Posterior vena cava (tissue), 2 donors: ENCODE data around the gene INPP5B. TPM values are rescaled to one million over a fixed set of nuclear protein-coding genes. Genes with fewer than 3 reads are reported as not detected.
A peak's percentile ranks its signal among the peaks of the same experiment; 100 is the strongest.

Experiments
- DNase-seq: peaks from one replicate; pipeline ENCODE4 v3.0.0-alpha.2; 2020; ENCODE audit warnings: low spot score
- intact Hi-C, 2 donors: fragments of 100-400 bp; cut with DNase I; formaldehyde crosslinking; loops; one replicate each; pipeline versions ENCODE4 v1.14.1 to v1.14.2; 2022 to 2023
- total RNA-seq, 2 donors: library from RNA; stranded (reverse); fragmentation: NEBNext Ultra II Directional; extraction: Animal tissue kit (Norgen Biotek cat#: 25700); gene quantifications; one replicate each; pipeline ENCODE4 v1.2.1, GENCODE V29; 2021
- donor health status: DM: yes; HTN: yes; CAD: no.
- donor health status: DM: yes; HTN: yes; CAD: no.

Gene INPP5B
- total RNA-seq, 2 donors from 2014 or later = 28.9 to 31.2 TPM

DNA sequence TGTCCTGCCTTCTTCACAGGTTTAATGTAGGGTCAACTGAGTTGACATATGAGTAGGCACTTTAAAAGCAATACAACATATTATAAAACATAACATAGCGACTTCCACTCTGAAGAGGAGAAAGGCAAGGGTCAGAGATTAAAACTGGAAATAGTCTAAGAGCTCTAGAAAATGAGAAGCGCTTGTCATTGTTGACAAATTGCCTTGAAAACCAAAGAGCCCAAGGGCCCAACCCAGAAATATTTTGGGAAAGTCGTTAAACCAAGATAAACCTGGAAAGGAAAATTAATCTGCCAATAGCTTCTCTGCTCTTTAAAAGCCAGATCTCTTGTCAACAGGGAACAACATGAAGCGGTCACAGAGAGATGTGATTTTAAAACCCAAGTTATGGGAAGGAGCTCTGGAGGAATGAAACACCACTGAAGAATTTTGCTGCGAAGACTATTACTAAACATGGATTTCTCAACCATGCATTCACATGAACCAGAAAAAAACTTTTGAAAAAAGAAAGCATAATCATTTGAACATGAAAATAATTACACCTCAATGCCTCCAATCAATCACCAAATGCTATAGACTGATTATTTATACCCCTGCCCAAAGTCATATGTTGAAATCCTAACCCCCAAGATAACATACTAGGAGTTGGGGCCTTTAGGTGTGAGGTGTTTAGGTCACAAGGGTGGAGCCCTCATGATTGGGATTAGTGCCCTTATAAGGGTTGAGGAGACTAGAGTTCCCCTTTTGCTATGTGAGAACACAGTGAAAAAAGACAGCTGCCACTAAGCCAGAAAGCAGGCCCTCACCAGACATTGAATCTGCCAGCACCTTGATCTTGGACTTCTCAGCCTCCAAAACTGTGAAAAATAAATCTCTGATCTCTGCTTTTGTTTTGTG, 54.5 kb downstream of the INPP5B start:
- intact Hi-C loops = no loop called here

GRCh38 chr1:37890378-37891014, 56.4 kb downstream of the INPP5B start:
- DNase-seq = no peak
- intact Hi-C loops = no loop called here

More for the DNA sequence above, 54.5 kb downstream of the INPP5B start:
- no peak for DNase-seq

- intact Hi-C loops = loop anchor here in 1 of 2 donors (1.0 to 5.0 kb wide), 2 partner anchors 19 to 89 kb away; no protein-coding TSS in a partner anchor
- no peak for DNase-seq
Observed at GRCh38 chr1:37888022-37888700, 58.7 kb downstream of the INPP5B start.

DNA sequence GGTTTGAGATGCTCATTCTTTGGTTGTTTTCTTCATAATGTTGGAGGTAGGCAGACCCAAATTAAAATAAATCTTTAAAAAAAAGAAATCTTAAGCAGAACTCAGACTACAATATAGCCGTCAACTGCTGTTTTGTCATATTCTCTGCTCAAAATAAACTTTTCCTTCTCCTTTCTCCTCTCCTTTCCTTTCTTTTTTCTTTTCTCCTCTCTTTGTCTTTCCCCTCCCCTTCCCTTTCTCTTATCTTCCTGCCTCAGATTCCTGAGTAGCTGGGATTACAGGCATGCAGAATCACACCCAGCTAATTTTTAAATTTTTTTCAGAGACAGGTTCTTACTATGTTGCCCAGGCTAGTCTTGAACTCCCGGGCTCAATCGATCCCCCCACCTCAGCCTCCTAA, 62.7 kb downstream of the INPP5B start:
- DNase-seq = no peak
- intact Hi-C loops = loop anchor here in 1 of 2 donors (5.0 kb wide), 1 partner anchor 93 kb away; no protein-coding TSS in a partner anchor

GRCh38 chr1:37883671-37884070, 63.2 kb downstream of the INPP5B start:
- intact Hi-C loops = loop anchor here in 1 of 2 donors (5.0 kb wide), 1 partner anchor 94 kb away; no protein-coding TSS in a partner anchor

DNA sequence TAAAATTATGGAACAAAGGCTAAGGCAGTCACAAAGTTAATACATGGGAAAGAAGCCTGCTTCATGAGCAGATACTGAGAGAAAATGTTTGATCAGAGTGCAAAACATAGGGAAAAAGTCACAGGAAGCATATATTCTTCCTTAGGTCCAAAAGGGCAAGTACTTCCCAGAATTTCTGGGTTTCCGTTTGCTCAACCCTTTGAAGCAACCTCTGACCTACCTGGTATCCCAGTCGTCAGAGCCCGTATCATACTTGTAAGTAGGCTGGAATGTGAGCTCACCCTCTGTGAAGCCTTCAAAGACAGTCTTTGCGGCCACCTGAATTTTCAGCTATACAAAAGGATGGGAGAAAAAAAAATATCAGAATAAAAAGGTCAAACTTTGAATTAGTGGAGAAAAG, 67.0 kb downstream of the INPP5B start:
- no peak for DNase-seq
- intact Hi-C loops = loop anchor here in 1 of 2 donors (5.0 kb wide), 1 partner anchor 97 kb away; no protein-coding TSS in a partner anchor

More at GRCh38 chr1:37883671-37884070, 63.2 kb downstream of the INPP5B start:
- no peak for DNase-seq

- no peak for DNase-seq
- intact Hi-C loops = no loop called here
Observed at GRCh38 chr1:37878071-37878470, 68.8 kb downstream of the INPP5B start.

DNA sequence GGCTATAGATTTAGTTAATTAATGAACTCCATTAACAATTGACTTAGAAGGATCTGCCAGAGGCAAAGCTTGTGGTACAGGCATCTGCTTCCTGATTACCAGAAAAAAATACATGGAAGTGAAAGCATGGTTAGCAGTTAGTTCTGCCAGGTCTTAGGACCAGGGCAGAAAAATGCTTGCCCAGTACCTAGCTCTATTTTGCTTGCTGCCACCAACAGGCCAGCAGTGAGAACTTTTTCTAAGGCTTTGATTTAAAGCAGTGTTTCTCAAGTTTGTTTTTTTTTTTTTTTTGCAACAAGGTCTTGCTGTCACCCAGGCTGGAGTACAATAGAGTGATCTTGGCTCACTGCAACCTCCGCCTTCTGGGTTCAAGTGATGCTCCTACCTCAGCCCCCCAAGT, 71.0 kb downstream of the INPP5B start:
- intact Hi-C loops = no loop called here
- DNase-seq = no peak

DNA sequence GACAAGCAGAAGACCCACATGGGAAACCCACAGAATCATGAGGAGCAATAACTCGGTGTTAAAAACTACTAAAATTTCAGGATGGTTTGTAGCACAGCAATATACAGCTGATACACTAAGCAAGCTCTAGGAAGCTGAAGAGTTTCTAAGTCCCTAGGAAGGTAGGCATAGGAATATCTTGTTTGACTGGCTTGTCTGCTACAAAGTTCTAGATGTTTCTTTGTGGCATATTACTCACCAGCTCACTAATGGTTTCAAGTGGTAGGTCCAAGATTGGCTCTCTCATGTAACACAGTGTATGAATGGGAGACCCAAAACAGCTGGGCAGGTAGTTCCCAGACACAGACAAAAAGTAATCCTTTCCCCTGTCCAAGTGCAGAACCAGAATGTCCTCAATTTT, 74.2 kb downstream of the INPP5B start:
- intact Hi-C loops = no loop called here
- DNase-seq = no peak

- no peak for DNase-seq
- intact Hi-C loops = no loop called here
Observed at GRCh38 chr1:37868466-37868865, 78.4 kb downstream of the INPP5B start.

DNA sequence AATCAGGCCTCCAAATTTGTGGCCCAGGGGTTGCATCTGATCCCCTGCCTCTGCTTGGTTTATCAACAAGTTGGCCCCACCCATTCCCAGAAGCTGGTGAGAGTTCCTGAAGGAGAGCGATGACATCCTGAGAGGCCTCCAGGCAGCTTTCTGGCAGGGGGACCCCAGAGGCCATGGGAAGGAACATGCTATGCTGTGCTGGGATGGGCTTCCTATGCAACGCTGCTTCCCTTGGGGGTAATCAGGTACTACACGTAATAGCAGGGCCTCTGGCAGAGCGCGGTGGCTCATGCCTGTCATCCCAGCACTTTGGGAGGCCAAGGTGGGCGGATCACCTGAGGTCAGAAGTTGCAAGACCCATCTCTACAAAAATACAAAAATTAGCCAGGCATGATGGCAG, 79.1 kb downstream of the INPP5B start:
- intact Hi-C loops = no loop called here

GRCh38 chr1:37866491-37866890, 80.4 kb downstream of the INPP5B start:
- DNase-seq = no peak
- intact Hi-C loops = no loop called here

More for the DNA sequence above, 79.1 kb downstream of the INPP5B start:
- DNase-seq = no peak

DNA sequence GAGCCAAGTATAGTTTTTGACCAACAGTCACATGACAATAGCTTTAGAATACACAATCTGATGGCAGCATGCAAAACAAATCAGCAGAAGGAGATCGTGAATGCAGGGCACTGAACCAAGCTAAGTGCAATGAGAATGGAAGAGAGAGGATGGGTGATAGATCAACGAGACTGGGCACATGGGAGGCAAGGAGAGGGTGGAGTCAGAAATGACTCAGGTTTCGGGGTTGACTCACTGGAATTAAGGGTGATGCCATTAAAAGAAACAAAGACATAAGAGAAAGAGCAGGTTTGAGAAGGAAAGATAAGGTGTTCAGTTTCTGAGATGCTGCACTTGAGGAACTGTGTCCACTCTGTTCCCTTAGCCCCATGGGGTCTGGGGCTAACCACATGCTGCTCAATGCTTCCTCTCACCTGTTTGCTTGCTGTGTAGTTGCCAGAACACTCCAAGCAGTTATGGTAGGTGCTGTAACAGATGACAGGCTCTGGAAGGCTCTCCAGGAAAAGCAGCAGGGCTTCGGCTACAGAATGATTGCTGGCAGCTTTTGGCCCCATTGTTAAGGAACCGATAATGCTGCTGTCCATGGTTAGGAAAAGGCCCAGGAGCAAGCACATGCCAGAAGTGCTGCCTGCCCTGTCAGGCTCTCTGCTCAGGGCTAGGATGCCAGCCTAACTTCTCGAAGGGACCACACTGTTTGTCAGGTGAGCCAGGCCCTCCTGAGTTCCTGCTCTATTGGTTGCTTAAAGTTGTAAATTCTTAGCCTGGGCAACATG, 81.3 kb downstream of the INPP5B start:
- intact Hi-C loops = no loop called here

GRCh38 chr1:37862330-37862729, 84.5 kb downstream of the INPP5B start:
- intact Hi-C loops = no loop called here
- DNase-seq = no peak

More for the DNA sequence above, 81.3 kb downstream of the INPP5B start:
- DNase-seq = no peak

DNA sequence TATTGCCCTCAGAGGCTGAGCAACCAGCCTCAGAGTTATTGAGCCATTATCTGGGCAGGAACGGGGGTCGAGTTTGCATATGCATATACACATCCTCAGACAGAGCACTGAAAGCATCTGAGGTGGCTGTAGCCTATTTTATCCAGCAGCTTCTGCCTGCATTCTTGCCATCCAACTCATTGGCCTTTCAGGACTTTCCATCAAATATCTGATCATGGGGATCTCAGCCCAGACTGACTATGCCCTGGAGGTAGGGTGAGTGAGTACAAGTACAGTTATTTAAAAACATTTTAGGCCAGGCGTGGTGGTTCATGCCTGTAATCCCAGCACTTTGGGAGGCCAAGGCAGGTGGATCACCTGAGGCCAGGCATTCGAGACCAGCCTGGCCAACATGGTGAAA, 85.7 kb downstream of the INPP5B start:
- intact Hi-C loops = no loop called here
- no peak for DNase-seq

DNA sequence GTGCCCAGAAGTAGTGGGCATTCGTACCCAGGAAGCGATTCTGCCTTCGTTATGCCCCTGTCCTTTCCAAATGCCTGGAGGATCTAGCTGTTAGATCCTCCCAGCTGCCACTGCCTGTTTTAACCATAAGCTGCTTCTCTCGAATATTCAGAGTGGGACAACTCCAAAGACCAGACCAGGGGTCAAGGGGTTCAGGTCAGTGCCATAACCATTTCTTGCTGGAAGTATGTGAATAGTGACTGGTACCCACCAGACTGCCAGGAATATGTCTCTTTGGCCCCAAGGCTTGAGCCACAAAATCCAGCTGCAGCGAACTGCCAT, 86.5 kb downstream of the INPP5B start:
- intact Hi-C loops = no loop called here
- no peak for DNase-seq

DNA sequence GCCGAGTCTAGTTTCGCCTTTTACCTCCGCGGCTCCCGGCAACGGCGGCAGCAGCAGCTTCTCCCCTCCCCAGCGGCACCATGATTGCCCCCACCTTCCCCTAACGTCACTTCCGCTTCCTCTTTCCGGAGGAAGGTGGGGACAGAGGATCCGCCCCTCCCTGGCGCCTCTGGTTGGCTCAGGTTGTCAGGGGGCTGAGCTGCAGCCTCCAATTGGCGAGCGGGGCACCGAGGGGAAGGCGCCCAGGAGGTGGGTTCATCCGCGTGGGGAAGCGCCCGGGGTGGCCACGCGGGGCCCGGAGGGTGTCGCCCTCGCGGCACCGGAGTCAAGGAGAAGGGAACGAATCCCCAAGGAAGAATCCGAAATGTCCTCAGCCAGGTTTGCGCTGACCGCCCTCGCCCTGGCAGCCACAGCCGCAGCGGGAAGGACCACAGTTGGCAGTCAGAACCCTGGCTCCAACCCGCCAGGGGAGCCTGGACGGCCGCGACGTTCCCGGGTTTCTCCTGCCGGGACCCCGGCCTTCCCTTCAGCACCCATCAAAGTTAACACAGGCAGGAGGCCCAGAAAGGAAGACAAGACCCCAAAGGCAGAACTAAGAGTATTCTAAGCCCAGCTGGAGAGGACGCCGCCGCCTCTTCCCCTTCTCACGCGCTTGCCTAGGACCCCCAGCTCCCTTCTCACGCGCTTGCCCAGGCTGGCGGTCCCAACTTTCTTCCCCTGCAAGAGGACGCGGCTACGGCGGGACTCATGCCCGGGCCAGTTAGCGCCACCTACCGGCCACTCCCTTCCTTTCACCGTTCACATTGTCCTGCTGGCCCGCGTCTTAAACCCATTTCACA, 87.1 kb downstream of the INPP5B start, which contains the start of gene MTF1:
Gene MTF1 (minus strand): TSS at position 86 of the 839 bp plus-strand sequence. CDS start 1,934 bp downstream, outside the sequence.
- intact Hi-C loops = no loop called here
- peak; percentile 99 for DNase-seq

DNA sequence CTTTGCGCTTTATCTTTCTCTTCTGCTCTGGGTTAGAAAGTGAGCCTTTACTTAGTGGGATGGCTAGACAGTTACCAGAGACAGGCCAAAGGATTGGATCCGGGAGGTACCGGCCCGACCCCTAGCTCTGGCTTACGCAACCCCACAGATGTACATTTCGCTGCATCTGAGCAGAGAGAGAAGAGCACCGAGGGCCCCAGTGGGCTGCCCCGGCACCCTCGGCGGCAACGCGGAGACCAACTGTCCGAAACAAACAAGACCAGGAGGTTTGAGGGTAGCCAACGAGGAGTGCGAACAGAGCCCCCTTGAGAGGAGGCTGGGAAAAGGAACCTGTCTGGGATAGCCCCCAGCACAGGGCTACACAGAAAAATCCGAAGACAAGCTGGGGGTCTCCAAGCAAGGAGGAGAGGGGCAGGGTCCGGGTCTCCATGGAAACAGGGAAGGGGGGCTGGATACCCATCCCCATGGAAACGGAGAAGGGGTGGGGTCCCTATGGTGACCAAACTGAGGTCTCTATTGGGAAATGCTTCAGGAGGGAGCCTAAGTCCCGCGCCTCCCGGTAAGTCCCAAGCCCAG, 87.8 kb downstream of the INPP5B start:
- intact Hi-C loops = no loop called here
- no peak for DNase-seq
